ENCODE results near the gene RIMS1. TPM values are rescaled to one million over a fixed set of nuclear protein-coding genes. Genes with fewer than 3 reads are reported as not detected.

The RIMS1 gene
- total and polyA plus RNA-seq, 12 donors = 0.07 to 2.8 (median 0.20) TPM; not detected in 3

DNA sequence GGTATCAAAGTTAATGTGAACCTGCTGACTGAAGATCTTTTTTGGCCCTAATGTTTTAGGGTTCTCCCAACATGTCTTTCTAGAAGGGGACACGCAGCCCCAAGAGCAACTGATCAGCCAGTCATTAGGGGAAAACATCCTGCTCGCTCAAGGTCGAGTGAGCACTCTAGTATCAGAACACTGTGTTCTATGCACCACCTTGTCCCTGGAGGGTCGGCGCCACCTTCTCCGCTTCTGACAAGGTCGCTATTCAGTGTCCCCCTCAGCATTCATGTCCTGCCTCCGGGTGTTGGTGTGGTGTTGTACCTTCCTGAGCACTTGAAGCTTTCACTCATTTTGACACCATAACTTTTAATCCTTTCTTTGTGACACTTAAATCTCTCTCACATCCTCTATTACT lies 404.3 kb downstream of the RIMS1 start:
- 89 to 92% methylated on average over 8 of the region's 8 CpGs for WGBS, 2 donors
- intact Hi-C loops (cut with DNase I) = no loop called here
- H3K4me1 ChIP-seq = no peaks in the 10 kb centered on the region
- no peak for ATAC-seq
- H3K36me3 ChIP-seq = peaks cover 0 to 3% (median 0%) of the 10 kb centered on the region in 9 donors
- H3K9me3 ChIP-seq = no peaks in the 10 kb centered on the region
- H3K27me3 ChIP-seq = no peaks in the 10 kb centered on the region
- no peak for TF ChIP-seq CTCF (IDR thresholded peaks at IDR 0.05)
- H3K27ac ChIP-seq = no peak overlapping the region
- no peak for DNase-seq
- no peak overlapping the region for H3K4me3 ChIP-seq

GRCh38 chr6:72296375-72296774 lies 410.0 kb downstream of the RIMS1 start:
- no peak overlapping the region for H3K4me3 ChIP-seq
- no peak overlapping the region for H3K27ac ChIP-seq
- no peaks in the 10 kb centered on the region for H3K4me1 ChIP-seq
- peaks cover 0 to 3% (median 0%) of the 10 kb centered on the region in 9 donors for H3K36me3 ChIP-seq
- intact Hi-C loops (cut with DNase I) = no loop called here
- no peaks in the 10 kb centered on the region for H3K27me3 ChIP-seq
- no peak for ATAC-seq
- DNase-seq = no peak
- no peaks in the 10 kb centered on the region for H3K9me3 ChIP-seq
- no peak for TF ChIP-seq CTCF (IDR thresholded peaks at IDR 0.05)

GRCh38 chr6:72305971-72306370 lies 419.6 kb downstream of the RIMS1 start:
- no peak for TF ChIP-seq CTCF (IDR thresholded peaks at IDR 0.05)
- Histone ChIP-seq H3K4me1 (no peaks in the 10 kb centered on the region), H3K4me3 (no peak overlapping the region), H3K27ac (no peak overlapping the region), H3K27me3 (no peaks in the 10 kb centered on the region), H3K9me3 (no peaks in the 10 kb centered on the region), H3K36me3 (no peaks in the 10 kb centered on the region)
- DNase-seq (no peak), ATAC-seq (no peak)
- 82% methylated on average over 2 of the region's 2 CpGs for WGBS, 2 donors
- intact Hi-C loops (cut with DNase I) = no loop called here

DNA sequence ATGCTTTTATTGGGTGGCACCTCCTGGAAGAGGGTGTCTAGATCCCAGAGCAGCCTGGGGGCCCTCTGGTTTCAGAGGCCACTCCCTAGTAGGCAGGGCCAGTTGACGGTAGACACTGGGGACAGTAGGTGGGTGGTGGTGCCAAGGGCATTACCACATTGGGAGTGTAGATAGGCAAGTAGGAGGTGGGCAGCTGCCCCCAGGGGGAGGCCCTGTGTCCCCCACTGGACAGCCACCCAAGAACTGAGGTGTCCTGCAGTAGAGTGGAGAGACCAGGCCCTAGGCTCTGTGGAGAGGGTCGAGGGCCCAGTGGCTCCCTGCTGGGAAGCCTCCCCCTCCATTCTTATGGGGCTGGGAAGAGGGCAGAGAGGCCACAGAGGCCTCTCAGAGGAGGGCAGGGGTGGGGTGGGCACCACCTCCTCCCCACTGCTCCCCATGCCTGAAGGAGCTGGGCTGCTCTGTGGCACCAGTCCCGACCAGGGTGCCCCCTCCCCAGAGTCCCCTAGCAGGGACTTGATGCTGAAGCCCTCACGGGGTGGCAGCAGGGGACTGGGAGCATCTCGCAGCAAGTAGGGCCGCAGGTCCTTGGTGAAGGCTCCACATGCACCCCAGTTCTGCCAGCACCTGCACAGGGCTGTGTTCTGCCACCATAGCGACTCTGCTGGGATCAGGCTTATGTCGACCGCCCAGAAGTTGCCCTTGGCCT lies 430.5 kb downstream of the RIMS1 start:
- Histone ChIP-seq H3K9me3 (no peaks in the 10 kb centered on the region), H3K27me3 (no peaks in the 10 kb centered on the region), H3K27ac (no peak overlapping the region), H3K4me1 (no peaks in the 10 kb centered on the region), H3K36me3 (no peaks in the 10 kb centered on the region), H3K4me3 (no peak overlapping the region)
- intact Hi-C loops (cut with DNase I) = no loop called here
- DNase-seq (no peak), ATAC-seq (no peak)
- 85 to 88% methylated on average over 9 of the region's 9 CpGs for WGBS, 2 donors
- TF ChIP-seq CTCF (IDR thresholded peaks at IDR 0.05) = no peak

Measured in heart right ventricle (tissue), 16 donors.